Prostate gland (tissue), 2 donors: ENCODE measurements around the gene ACTR5.
A peak's percentile ranks its signal among the peaks of the same experiment; 100 is the strongest.

Experiments
- POLR2A ChIP-seq: fragments of 450-650 bp; IDR thresholded peaks from one replicate; pipeline ENCODE4 v1.6.1; 2016; ENCODE audit warnings: antibody characterized with exemption, mild to moderate bottlenecking
- TF ChIP-seq, protein P1 (sequence below), 4 experiments: fragments of 200-600 bp in 2 of 4; fragments of 450-650 bp in 2 of 4; sonication (generic) in 2 of 4; IDR thresholded peaks; 1 replicate in 3 of 4; 2 replicates in 1 of 4; pipeline ENCODE4 v1.5.1; 2016 to 2019; ENCODE audit warnings: antibody characterized with exemption in 4 of 4, mild to moderate bottlenecking in 2 of 4, moderate library complexity in 2 of 4

DNA sequence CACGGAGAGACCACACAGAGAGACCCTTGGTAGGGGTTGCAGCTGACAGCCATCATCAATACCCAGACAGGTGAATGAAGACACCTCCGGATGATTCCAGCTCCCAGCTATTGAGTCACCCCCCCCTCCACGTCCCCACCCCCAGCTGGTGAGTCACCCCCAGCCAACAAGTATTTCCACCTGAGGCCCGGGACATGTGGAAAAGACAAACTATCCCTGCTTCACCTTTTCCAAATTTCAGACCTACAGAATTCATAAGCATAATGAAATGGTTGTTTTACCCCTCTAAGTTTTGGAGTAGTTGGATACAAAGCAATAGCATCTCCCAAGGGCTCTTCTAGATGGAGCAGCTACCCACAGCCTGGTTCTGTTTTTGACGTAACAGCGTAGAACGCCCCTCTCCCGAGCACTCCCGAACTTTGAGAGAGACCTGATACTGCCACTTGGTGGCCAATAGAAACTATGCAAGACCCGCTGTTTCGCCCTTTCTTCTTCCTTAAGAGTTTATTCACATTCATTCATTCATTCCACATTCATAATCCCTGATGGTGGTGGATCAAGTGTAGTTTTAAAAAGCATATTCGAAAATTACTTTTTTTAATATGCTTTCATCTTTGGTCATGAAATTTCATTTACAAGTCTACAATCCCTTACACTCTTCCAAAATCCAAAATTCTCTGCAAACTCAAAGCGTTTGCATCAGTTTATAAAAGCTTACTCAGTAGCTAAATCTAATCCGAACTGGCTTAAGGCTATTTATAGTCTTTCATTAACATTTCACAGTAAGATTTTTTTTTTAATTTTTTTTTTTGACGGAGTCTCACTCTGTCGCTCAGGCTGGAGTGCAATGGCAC, 42.2 kb downstream of the ACTR5 start:
- TF ChIP-seq, protein P1, sequence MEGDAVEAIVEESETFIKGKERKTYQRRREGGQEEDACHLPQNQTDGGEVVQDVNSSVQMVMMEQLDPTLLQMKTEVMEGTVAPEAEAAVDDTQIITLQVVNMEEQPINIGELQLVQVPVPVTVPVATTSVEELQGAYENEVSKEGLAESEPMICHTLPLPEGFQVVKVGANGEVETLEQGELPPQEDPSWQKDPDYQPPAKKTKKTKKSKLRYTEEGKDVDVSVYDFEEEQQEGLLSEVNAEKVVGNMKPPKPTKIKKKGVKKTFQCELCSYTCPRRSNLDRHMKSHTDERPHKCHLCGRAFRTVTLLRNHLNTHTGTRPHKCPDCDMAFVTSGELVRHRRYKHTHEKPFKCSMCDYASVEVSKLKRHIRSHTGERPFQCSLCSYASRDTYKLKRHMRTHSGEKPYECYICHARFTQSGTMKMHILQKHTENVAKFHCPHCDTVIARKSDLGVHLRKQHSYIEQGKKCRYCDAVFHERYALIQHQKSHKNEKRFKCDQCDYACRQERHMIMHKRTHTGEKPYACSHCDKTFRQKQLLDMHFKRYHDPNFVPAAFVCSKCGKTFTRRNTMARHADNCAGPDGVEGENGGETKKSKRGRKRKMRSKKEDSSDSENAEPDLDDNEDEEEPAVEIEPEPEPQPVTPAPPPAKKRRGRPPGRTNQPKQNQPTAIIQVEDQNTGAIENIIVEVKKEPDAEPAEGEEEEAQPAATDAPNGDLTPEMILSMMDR (IDR thresholded peaks at IDR 0.05) = peak in 3 of 4 experiments; percentile 31 to 45 (median 43)
- TF ChIP-seq POLR2A = no peak
